Stimulated activated naive B cell treated with anti-CD40 and anti-IgM and Interleukin-4, amounts not matched to agents 10 μg/mL and 1 μg/mL and 100 μg/mL, for 72 hours (primary cell): ENCODE measurements around the gene PLEKHG4B.

ENCODE experiments used
- ATAC-seq, 2 donors: fragments of 150-1000 bp; cut with Tn5 transposase; replicated peaks; 2 replicates each; pipeline ENCODE4 v1.10.0; 2021; ENCODE audit warnings: moderate library complexity in 1 of 2
- DNase-seq: peaks from one replicate; pipeline ENCODE4 v3.0.0; 2021
- H3K27ac Mint-ChIP-seq: one replicate; pipeline ENCODE4 v1.8.0; 2022; ENCODE audit warnings: mild to moderate bottlenecking, mixed read lengths
- H3K27me3 Mint-ChIP-seq, 2 donors: one replicate each; pipeline ENCODE4 v1.8.0; 2022; ENCODE audit warnings: mixed read lengths in 2 of 2
- H3K36me3 Mint-ChIP-seq, 2 donors: one replicate each; pipeline ENCODE4 v1.8.0; 2022; ENCODE audit warnings: mixed read lengths in 2 of 2, mild to moderate bottlenecking in 1 of 2
- H3K4me1 Mint-ChIP-seq, 2 donors: one replicate each; pipeline ENCODE4 v1.8.0; 2022; ENCODE audit warnings: mixed read lengths in 2 of 2, mild to moderate bottlenecking in 1 of 2
- H3K4me3 Mint-ChIP-seq, 2 donors: one replicate each; pipeline ENCODE4 v1.8.0; 2022; ENCODE audit warnings: mild to moderate bottlenecking in 2 of 2, mixed read lengths in 2 of 2, moderate library complexity in 1 of 2
- H3K9me3 Mint-ChIP-seq, 2 donors: one replicate each; pipeline ENCODE4 v1.8.0; 2022; ENCODE audit warnings: mixed read lengths in 2 of 2, mild to moderate bottlenecking in 1 of 2

PLEKHG4B gene

DNA sequence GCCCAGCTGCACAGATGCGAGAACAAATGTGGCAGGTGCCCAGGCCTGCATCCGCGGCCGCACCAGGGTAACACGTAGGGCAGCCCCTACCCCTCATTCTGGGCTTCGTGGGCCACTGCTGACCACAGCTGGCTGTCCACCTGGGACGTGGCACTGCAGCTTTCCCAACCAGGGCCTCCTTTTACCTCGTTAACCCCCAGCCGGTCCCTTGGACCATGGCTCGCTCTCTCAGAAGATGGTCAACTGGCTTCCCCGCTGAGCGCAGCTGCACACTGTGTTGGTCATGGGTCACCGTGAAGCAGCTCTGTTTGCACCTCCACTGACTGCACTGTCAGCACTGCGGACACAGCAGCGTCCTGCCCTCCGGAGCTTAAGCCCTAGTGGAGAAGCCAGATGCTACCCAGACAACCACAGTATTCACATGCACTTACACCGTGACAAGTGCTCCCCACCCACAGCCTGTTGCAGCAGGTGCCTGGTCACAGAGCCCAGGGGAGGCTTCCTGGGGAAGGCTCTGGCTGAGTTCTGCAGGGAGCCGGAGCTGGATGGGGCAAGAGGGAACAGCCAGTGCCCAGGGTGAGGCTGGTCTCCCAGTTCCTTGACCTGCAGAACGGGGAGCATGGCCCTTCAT is 10.5 kb upstream of the PLEKHG4B start:
- DNase-seq: no peak
- Mint-ChIP-seq H3K27me3 (peaks cover 22 to 32% of the 10 kb centered on the region in 2 donors), H3K4me3 (no peak overlapping the region), H3K4me1 (no peaks in the 10 kb centered on the region), H3K27ac (no peak overlapping the region), H3K36me3 (no peaks in the 10 kb centered on the region), H3K9me3 (no peaks in the 10 kb centered on the region)
- no peak for ATAC-seq

DNA sequence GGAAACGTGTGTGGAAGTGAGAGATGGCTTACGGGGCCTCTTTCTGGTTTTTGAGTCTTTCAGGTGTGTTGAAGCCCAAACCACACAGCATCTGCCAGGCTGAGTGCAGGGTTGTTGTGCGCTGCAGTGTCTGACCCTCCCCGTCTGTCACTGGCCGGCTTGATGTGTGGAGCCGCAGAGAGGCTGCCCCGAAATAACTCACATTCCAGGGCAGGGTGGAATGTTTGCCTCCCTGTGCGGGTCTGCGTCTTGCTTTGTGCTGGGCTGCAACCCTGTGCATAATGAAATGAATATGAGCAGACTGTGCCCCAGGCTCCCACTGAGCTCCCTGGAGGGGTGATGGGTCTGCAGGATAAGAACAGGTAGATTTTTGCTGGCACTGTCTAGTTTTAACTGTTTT is 9.9 kb upstream of the PLEKHG4B start:
- no peak for ATAC-seq
- H3K4me3 Mint-ChIP-seq: no peak overlapping the region
- no peaks in the 10 kb centered on the region for H3K4me1 Mint-ChIP-seq
- no peak overlapping the region for H3K27ac Mint-ChIP-seq
- no peaks in the 10 kb centered on the region for H3K36me3 Mint-ChIP-seq
- no peaks in the 10 kb centered on the region for H3K9me3 Mint-ChIP-seq
- DNase-seq: no peak
- peaks cover 19 to 28% of the 10 kb centered on the region in 2 donors for H3K27me3 Mint-ChIP-seq

DNA sequence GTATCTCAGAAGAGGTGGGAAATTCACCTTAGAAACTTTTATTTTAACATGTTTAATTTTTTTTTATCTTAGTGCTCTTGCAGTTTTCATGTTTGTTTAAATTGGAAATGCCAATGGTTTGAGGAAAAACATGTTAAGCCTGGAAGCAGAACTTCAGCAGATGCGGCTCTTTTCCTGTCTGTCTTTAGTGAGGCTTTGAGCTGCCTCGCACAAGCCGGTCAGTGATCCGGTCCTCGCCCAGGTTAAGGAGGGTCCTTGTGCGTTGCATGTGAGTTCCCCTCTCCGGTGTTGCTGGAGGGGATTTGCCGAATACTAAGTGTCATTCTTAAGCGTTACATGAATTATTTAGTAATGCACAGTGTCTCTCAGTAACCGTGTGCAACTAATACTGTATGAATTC is 9.4 kb upstream of the PLEKHG4B start:
- DNase-seq (no peak), ATAC-seq (no peak)
- Mint-ChIP-seq H3K36me3 (no peaks in the 10 kb centered on the region), H3K27me3 (peaks cover 19 to 28% of the 10 kb centered on the region in 2 donors), H3K27ac (no peak overlapping the region), H3K4me1 (no peaks in the 10 kb centered on the region), H3K9me3 (no peaks in the 10 kb centered on the region), H3K4me3 (no peak overlapping the region)

DNA sequence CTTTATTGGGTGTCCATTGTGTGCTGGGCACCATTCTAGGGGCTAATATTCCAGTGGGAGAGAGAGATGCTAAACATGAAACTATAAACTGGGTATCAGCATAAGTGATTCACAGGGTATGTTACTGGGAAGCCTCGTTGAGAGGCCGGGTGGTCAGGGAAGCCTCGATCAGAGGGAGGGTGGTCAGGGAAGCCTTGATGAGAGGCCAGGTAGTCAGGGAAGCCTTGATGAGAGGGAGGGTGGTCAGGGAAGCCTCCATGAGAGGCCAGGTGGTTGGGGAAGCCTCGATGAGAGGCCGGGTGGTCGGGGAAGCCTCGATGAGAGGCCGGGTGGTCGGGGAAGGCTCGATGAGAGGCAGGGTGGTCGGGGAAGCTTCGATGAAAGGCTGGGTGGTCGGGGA is 8.9 kb upstream of the PLEKHG4B start:
- H3K9me3 Mint-ChIP-seq: no peaks in the 10 kb centered on the region
- no peaks in the 10 kb centered on the region for H3K4me1 Mint-ChIP-seq
- peaks cover 19 to 28% of the 10 kb centered on the region in 2 donors for H3K27me3 Mint-ChIP-seq
- no peak overlapping the region for H3K27ac Mint-ChIP-seq
- H3K36me3 Mint-ChIP-seq: no peaks in the 10 kb centered on the region
- no peak for DNase-seq
- no peak overlapping the region for H3K4me3 Mint-ChIP-seq
- no peak for ATAC-seq

DNA sequence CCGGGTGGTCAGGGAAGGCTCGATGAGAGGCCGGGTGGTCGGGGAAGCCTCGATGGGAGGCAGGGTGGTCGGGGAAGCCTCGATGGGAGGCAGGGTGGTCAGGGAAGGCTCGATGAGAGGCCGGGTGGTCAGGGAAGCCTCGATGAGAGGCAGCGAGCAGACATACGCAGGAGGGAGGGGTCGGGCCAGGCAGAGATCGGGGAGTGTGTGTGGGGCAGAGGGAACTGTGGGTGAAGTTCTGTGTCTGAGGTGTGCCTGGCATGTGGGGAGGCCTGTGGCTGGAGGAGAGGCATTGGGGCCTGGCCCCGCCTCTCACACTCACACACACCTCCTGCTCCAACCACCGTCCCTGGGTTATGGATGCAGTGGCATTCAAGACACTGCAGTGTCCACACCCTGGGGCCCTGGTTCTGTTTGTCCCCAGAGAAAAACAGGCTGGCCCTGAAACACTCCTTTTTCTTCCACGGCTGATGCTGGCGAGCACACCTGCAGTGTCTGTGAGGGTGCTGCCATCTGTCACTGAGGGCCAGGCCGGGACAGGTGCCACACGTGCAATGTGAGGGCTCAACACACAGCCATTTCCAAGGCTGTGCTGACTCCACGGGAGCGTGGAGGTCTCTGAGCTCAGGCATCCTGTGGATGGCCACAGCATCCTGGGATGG is 6.5 kb upstream of the PLEKHG4B start:
- H3K4me3 Mint-ChIP-seq: no peak overlapping the region
- peaks cover 34 to 47% of the 10 kb centered on the region in 2 donors for H3K27me3 Mint-ChIP-seq
- no peaks in the 10 kb centered on the region for H3K4me1 Mint-ChIP-seq
- no peak overlapping the region for H3K27ac Mint-ChIP-seq
- ATAC-seq (no peak), DNase-seq (no peak)
- no peaks in the 10 kb centered on the region for H3K9me3 Mint-ChIP-seq
- H3K36me3 Mint-ChIP-seq: no peaks in the 10 kb centered on the region

DNA sequence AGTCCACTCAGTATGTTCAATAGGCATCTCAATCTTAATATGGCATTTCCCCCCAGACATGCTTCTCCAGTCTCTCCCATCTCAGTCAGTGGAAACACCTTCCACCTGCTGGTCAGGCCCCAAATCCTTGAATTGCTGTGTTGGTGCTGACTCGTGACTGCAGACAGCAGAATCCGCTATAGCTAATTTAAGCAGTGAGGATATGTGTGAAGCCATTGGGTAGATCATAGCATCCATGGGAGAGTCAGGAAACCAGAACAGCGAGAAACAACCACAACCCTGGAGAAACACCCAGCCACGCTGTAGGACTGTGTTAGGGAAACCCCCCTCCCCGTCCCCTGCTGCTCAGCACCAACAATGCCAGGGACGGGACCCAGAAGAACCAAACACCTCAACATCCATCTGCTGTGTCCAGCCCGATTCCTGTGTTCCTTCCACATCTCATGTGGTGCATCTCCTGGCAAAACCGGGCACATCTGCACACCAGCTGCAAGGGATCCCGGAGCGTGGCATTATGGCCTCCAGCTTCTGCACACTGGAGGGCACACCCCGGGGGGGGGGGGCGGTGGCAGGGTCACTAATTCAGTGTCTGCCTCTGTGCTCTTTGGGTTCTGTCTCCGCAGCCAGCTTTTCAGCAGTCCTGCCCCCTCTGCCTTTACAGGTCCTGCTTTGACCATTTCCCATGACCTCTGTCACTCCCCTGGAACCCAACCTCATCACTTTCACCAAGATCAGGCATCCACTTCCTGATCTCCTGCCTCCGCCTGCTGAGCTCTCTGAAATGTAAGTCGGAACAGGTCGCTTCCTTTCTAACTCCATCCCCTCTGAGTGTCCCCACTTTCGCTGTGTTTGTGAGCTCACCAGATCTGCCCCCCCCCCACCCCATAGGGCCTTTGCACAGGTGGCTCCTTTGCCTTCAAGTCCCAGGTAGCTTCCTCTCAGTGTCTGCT is 2.4 kb upstream of the PLEKHG4B start:
- no peak for ATAC-seq
- H3K36me3 Mint-ChIP-seq: peaks cover 0 to 3% of the 10 kb centered on the region in 2 donors
- no peak for DNase-seq
- H3K4me1 Mint-ChIP-seq: peaks cover 5 to 8% of the 10 kb centered on the region in 2 donors
- H3K27me3 Mint-ChIP-seq: peaks cover 39 to 45% of the 10 kb centered on the region in 2 donors
- H3K4me3 Mint-ChIP-seq: no peak overlapping the region
- H3K9me3 Mint-ChIP-seq: no peaks in the 10 kb centered on the region
- no peak overlapping the region for H3K27ac Mint-ChIP-seq

DNA sequence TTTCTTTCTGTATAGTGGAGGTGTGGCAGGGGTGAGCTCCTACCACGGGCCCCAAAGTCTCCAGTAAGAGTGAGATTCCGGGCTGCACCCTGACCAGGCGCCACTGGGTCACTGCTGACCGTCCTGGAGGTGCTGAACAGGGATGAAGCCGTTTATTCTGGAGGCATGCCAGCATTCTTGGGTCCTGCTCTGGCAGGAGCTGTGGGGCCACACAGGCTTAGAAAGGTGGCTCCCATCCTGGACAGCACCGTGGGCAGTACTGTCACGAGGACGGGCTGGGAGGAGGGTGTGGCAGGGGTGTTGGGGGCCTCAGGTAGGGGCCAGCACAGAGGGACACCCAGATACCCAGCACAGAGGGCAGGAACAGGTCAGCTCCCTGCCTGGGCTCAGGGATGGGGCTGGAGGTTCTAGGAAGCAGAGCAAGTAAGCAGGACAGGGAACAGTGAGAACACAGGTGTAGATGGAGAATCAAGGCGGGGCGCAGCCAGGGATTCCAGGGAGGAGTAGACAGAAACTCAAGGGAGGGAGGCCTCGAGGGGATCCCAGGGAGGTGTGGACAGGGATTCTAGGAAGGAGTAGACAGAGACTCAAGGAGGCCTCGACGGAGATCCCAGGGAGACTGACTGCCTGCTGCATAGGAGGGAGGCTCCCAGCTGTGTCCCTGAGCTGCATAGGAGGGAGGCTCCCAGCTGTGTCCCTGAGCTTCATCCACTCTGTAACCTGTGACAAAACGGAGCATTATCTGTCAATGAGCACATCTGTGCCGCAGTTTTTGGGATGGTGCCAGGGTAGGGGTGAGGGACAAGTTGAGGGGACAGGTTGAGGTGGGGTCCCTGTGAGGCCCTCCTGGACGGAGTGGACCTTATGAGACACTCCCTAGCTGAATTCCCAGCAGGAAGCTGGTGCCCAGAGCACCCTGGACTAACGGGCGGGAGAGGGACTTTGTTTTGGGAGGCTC is 1.1 kb upstream of the PLEKHG4B start:
- ATAC-seq: no peak
- H3K27ac Mint-ChIP-seq: peak overlapping the region; percentile 44
- H3K4me1 Mint-ChIP-seq: peaks cover 5 to 8% of the 10 kb centered on the region in 2 donors
- H3K9me3 Mint-ChIP-seq: no peaks in the 10 kb centered on the region
- no peak for DNase-seq
- H3K36me3 Mint-ChIP-seq: peaks cover 0 to 3% of the 10 kb centered on the region in 2 donors
- peaks cover 39 to 53% of the 10 kb centered on the region in 2 donors for H3K27me3 Mint-ChIP-seq
- peak overlapping the region; percentile 68 to 75 for H3K4me3 Mint-ChIP-seq

DNA sequence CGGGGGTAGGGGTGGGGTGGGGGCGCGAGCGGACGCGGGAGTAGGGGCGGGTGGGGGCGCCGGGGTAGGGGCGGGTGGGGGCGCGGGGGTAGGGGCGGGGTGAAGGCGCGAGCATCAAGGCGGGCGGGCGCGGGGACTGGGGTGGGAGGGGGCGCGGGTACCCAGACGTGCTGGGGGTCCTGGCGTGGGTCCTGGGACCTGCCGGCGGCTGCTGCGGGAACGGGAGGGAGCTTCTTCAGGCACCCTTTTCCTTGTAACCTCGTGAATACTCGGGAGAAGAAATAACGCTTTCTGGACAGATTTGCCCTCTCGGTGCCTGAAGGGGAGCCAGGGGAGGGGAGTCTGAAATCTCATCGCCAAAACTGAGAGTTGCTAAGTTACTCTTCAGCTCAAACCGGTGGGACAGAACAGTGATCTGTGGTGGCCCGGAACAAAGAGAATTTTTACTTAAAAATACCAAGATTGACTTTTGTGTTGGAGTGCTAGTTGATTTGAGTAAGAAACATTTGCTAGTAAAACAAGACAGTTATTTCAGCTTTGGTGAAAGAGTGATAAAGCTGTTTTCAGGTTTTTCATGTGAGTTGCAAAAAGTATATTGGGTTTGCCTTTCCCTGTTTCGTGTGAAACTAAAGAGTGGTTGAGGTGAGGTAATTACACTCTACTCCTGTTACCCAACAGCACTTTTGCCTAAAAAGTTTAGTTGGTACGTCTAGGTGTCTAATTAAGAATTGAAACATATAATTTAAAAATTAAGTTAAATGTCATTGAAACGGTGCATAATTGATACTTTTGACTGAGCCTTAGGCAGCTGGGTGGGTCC is 643 bp downstream of the PLEKHG4B start:
- peak overlapping the region in 1 of 2 donors; percentile 41 for H3K4me3 Mint-ChIP-seq
- H3K27ac Mint-ChIP-seq: no peak overlapping the region
- ATAC-seq: no peak
- H3K4me1 Mint-ChIP-seq: peaks cover 5 to 8% of the 10 kb centered on the region in 2 donors
- DNase-seq: no peak
- H3K36me3 Mint-ChIP-seq: peaks cover 0 to 3% of the 10 kb centered on the region in 2 donors
- H3K27me3 Mint-ChIP-seq: peaks cover 48 to 64% of the 10 kb centered on the region in 2 donors
- H3K9me3 Mint-ChIP-seq: no peaks in the 10 kb centered on the region

DNA sequence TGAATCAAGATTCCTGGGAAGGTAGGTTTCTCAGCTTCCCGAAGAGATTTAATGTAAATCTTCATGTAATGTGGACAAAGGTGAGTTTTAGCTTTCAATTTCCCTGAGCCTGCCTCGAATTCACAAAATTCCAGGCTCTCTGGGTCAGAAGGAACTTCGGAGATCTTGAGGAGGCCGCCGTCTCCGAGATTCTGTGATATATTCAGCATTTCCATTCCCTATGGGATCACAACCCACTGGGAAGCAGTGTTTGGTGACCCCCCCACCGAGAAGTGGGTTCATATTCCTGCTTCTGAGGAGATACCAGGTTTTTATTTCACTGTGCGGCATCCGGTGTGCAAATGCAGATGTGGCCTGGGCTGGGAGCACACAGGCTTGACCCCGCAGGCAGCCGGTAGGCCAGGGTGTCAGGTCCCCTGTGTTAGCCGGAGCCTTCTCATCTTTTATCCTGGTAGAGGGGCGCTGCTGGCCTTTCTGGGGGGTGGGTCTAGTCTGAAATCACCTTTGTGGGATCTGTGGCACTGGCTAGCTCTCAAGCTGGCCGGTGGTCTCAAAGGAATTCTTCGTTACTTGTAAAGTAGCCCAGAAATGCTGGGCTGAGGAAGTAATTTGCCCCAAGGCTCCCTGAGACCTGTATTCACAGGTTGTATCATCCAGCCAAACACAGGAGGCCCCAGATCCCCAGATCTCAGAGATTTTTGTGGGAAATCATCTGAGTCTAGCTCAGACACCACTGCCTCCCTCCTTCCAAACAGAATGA is 1.4 kb downstream of the PLEKHG4B start:
- H3K27ac Mint-ChIP-seq: no peak overlapping the region

DNA sequence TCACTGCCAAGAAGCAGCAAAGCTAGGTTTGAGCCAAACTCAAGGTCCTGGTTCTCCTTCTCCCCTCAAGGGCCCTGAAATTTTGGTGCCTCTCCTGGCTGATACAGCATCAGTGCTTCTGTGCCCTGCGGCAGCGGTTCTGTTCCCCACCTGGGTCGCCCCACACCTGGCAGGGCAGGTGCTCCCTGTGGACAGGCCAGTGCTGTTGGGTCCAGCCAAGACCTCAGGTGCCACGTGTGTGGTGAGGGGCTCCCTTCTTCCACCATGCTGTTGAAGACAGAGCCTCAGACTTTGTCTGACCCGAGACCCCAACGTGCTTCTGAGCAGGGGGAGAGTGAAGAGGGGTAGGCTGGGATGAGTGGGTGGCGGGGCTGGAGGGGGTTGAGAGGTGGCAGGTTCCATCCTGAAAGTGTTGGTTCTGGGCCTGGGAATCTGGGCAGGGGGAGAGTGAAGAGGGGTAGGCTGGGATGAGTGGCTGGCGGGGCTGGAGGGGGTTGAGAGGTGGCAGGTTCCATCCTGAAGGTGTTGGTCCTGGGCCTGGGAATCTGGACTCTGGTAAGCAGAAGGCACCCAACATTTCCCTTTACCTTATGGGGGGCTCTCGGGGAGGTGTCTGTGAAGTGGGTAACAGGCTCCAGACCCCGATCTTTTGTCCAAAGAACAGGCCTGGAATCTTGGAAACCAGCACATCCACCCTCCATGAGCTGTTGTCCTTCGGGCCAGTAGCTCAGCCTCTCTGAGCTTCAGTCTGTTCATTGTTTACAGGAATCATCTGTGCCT is 2.3 kb downstream of the PLEKHG4B start:
- Mint-ChIP-seq H3K4me1 (peaks cover 5 to 8% of the 10 kb centered on the region in 2 donors), H3K9me3 (no peaks in the 10 kb centered on the region), H3K4me3 (no peak overlapping the region), H3K27me3 (peaks cover 43 to 60% of the 10 kb centered on the region in 2 donors), H3K27ac (peak overlapping the region; percentile 14), H3K36me3 (peaks cover 0 to 3% of the 10 kb centered on the region in 2 donors)
- no peak for ATAC-seq
- no peak for DNase-seq

More for the DNA sequence above, 1.4 kb downstream of the PLEKHG4B start:
- H3K4me3 Mint-ChIP-seq: no peak overlapping the region
- ATAC-seq: no peak
- H3K36me3 Mint-ChIP-seq: peaks cover 0 to 3% of the 10 kb centered on the region in 2 donors
- H3K9me3 Mint-ChIP-seq: no peaks in the 10 kb centered on the region
- no peak for DNase-seq
- H3K4me1 Mint-ChIP-seq: peaks cover 5 to 8% of the 10 kb centered on the region in 2 donors
- peaks cover 48 to 68% of the 10 kb centered on the region in 2 donors for H3K27me3 Mint-ChIP-seq

DNA sequence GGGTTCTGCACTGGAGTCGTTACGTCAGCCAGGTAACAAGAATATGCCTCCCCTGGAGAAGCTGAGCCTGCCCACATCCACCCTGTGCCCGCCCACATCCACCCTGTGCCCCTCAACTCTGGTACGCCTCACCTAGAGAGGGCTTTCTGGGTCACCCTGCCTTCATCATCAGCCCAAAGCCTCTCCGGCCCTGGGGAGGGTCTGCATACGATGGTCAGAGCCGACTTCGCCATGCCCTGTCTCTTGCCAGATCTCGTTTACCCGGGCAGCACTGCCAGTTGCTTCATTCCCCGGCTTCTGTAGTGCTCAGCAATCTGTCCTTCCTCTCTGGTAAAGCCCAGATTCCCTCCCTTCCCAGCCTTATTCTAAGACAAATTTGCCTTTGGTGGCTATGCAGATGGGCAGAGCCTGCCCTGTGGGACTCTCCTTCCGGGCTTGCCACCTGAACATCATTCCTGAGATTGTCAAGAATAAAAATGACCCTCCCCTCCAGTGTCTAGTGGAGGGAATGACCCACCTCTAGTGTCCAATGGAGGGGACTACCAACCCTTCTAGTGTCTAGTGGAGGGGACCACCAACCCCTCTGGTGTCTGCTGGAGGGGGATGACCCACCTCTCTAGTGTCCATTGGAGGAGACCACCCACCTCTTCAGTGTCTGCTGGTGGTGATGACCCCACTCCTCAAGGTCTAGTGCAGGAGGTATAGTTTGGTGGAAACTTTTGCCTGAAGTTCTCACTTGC is 3.4 kb downstream of the PLEKHG4B start:
- ATAC-seq (no peak), DNase-seq (no peak)
- peaks cover 5 to 8% of the 10 kb centered on the region in 2 donors for H3K4me1 Mint-ChIP-seq
- peaks cover 0 to 3% of the 10 kb centered on the region in 2 donors for H3K36me3 Mint-ChIP-seq
- no peak overlapping the region for H3K4me3 Mint-ChIP-seq
- H3K27me3 Mint-ChIP-seq: peaks cover 39 to 59% of the 10 kb centered on the region in 2 donors
- H3K27ac Mint-ChIP-seq: no peak overlapping the region
- H3K9me3 Mint-ChIP-seq: no peaks in the 10 kb centered on the region
